Neural cell (in vitro differentiated cells): ENCODE measurements around the gene CKB.

ENCODE experiments used
- CTCF ChIP-seq: fragments of 450-650 bp; IDR thresholded peaks from 2 replicates; pipeline ENCODE4 v1.5.1; 2014; ENCODE audit warnings: antibody characterized with exemption, mild to moderate bottlenecking, moderate library complexity; ENCODE audit not compliant: poor library complexity, severe bottlenecking
- EP300 ChIP-seq: fragments of 450-650 bp; conservative IDR thresholded peaks from 2 replicates; pipeline ENCODE4 v1.6.1; 2014; ENCODE audit warnings: antibody characterized with exemption, mild to moderate bottlenecking, moderate library complexity; ENCODE audit not compliant: poor library complexity, severe bottlenecking
- EZH2 ChIP-seq: fragments of 200-600, 300-800 bp; shearing (Covaris generic), sonication (generic); IDR thresholded peaks from 2 replicates; pipeline ENCODE4 v1.6.1; 2014; ENCODE audit warnings: antibody characterized with exemption, low read length, borderline replicate concordance, mild to moderate bottlenecking; ENCODE audit not compliant: insufficient read depth, poor library complexity, severe bottlenecking
- MXI1 ChIP-seq: fragments of 450-650 bp; conservative IDR thresholded peaks from 2 replicates; pipeline ENCODE4 v1.6.1; 2014; ENCODE audit warnings: antibody characterized with exemption, mild to moderate bottlenecking; ENCODE audit not compliant: poor library complexity, severe bottlenecking
- POLR2AphosphoS5 ChIP-seq: IDR thresholded peaks from 2 replicates; pipeline ENCODE4 v1.6.1; 2012
- RAD21 ChIP-seq: fragments of 450-650 bp; conservative IDR thresholded peaks from 2 replicates; pipeline ENCODE4 v1.6.1; 2014; ENCODE audit warnings: antibody characterized with exemption, mild to moderate bottlenecking, moderate library complexity
- REST ChIP-seq: IDR thresholded peaks from 2 replicates; pipeline ENCODE4 v1.6.1; 2012; ENCODE audit warnings: borderline replicate concordance
- SMC3 ChIP-seq: fragments of 450-650 bp; conservative IDR thresholded peaks from 2 replicates; pipeline ENCODE4 v1.6.1; 2014; ENCODE audit warnings: antibody characterized with exemption, mild to moderate bottlenecking, moderate library complexity; ENCODE audit not compliant: poor library complexity
- TAF1 ChIP-seq: IDR thresholded peaks from 2 replicates; pipeline ENCODE4 v1.6.1; 2012; ENCODE audit warnings: low read depth

- TF ChIP-seq POLR2AphosphoS5: no peak
- TF ChIP-seq CTCF: no peak
- TF ChIP-seq EZH2: no peak
- no peak for TF ChIP-seq TAF1
- TF ChIP-seq REST: no peak
- no peak for TF ChIP-seq SMC3
- TF ChIP-seq EP300: no peak
- no peak for TF ChIP-seq RAD21
- no peak for TF ChIP-seq MXI1
These were observed 4.3 kb upstream of the CKB start for GRCh38 chr14:103526914-103527248.
